ENCODE measurements around the gene ACLY. TPM values are rescaled to one million over a fixed set of nuclear protein-coding genes. Genes with fewer than 3 reads are reported as not detected.

ACLY gene
- total RNA-seq, 1 donor from 2014 or later = 422 TPM

DNA sequence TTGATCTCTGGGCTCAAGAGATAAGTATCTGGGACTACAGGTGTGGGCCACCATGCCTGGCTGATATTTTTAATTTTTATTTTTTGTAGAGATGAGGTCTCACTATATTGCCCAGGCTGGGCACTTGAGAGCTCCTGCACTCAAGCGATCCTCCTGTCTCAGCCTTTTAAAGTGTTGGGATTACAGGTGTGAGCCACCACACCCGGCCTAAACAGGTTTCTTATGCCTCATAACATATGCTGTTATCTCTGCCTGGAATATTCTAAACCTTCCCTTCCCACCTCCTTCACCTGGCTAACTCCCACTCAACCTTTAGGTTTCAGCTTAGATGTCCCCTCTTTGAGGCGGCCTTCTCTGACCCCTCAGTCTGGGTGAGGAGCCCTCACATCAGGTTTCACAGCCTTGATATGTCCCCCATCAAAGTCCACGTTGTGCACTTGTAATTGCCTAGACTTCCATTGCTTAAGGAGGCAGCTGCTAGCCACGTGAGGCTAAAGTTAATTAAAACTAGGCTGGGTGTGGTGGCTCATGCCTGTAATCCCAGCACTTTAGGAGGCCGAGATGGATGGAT lies 39.2 kb upstream of the ACLY start:
- TF ChIP-seq, protein P1, sequence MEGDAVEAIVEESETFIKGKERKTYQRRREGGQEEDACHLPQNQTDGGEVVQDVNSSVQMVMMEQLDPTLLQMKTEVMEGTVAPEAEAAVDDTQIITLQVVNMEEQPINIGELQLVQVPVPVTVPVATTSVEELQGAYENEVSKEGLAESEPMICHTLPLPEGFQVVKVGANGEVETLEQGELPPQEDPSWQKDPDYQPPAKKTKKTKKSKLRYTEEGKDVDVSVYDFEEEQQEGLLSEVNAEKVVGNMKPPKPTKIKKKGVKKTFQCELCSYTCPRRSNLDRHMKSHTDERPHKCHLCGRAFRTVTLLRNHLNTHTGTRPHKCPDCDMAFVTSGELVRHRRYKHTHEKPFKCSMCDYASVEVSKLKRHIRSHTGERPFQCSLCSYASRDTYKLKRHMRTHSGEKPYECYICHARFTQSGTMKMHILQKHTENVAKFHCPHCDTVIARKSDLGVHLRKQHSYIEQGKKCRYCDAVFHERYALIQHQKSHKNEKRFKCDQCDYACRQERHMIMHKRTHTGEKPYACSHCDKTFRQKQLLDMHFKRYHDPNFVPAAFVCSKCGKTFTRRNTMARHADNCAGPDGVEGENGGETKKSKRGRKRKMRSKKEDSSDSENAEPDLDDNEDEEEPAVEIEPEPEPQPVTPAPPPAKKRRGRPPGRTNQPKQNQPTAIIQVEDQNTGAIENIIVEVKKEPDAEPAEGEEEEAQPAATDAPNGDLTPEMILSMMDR (conservative IDR thresholded peaks at IDR 0.05) = no peak
- Mint-ChIP-seq H3K27me3 (ENCODE audit: low read depth) (no peaks in the 10 kb centered on the region), H3K4me3 (no peak overlapping the region), H3K27ac (ENCODE audit: unreplicated experiment) (peak overlapping the region; percentile 27), H3K36me3 (ENCODE audit: low read depth) (no peaks in the 10 kb centered on the region), H3K4me1 (peaks cover 30% of the 10 kb centered on the region), H3K9me3 (no peaks in the 10 kb centered on the region)
- DNase-seq (ENCODE audit: low read depth, low spot score) = no peak

DNA sequence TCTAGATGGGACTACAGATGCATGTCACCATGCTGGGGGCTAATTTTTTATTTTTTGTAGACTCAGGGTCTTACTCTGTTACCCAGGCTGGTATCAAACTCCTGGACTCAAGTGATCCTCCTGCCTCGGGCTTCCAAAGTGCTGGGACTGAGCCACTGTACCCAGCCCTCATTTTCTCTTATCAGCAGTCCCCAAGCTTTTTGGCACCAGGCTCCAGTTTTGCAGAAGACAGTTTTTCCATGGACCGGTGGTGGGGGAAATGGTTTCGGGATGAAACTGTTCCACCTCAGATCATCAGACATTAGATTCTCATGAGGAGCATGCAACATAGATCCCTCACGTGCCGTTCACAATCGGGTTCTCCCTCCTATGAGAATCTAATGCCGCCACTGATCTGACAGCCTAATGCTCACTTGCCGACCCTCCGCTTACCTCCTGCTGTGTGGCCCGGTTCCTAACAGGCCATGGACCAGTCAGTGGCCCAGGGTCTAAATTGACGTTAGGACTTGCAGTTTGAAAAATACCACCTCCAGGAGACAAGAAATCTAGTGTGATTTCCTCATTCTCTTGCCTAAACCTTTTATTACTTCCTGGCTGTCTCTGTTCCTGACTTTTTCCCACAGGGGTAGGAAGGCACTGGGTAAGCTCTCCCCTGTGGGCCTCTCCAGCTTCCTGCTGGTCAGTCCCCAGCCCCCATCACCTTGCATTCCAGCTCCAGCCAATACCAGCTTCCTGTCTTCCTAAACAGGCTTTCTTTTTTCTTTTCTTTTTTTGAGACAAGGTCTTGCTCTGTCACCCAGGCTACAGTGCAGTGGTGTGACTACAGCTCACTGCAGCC lies 38.5 kb upstream of the ACLY start:
- Mint-ChIP-seq H3K4me1 (peaks cover 28% of the 10 kb centered on the region), H3K27me3 (ENCODE audit: low read depth) (no peaks in the 10 kb centered on the region), H3K4me3 (no peak overlapping the region), H3K36me3 (ENCODE audit: low read depth) (no peaks in the 10 kb centered on the region), H3K27ac (ENCODE audit: unreplicated experiment) (peak overlapping the region; percentile 86), H3K9me3 (no peaks in the 10 kb centered on the region)
- TF ChIP-seq, protein P1 (conservative IDR thresholded peaks at IDR 0.05) = no peak
- DNase-seq (ENCODE audit: low read depth, low spot score) = no peak

DNA sequence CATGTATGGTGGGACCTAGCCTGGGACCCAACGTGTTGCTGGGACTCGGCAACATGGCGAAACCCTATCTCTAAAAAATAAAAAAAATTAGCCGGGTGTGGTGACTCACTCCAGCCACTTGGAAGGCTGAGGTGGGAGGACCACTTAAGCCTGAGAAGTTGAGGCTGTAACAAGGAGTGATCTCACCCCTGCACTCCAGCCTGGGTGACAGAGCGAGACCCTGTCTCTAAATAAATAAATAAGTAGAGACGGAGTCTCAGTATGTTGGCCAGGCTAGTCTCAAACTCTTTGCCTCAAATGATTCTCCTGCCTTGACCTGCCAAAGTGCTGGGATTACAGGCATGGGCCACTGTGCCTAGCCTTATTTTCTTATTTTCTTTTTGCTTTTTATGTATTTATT lies 37.8 kb upstream of the ACLY start:
- Mint-ChIP-seq H3K9me3 (no peaks in the 10 kb centered on the region), H3K27ac (ENCODE audit: unreplicated experiment) (no peak overlapping the region), H3K4me3 (no peak overlapping the region), H3K27me3 (ENCODE audit: low read depth) (no peaks in the 10 kb centered on the region), H3K4me1 (peaks cover 28% of the 10 kb centered on the region), H3K36me3 (ENCODE audit: low read depth) (no peaks in the 10 kb centered on the region)
- no peak for DNase-seq (ENCODE audit: low read depth, low spot score)
- TF ChIP-seq, protein P1 (conservative IDR thresholded peaks at IDR 0.05) = no peak

DNA sequence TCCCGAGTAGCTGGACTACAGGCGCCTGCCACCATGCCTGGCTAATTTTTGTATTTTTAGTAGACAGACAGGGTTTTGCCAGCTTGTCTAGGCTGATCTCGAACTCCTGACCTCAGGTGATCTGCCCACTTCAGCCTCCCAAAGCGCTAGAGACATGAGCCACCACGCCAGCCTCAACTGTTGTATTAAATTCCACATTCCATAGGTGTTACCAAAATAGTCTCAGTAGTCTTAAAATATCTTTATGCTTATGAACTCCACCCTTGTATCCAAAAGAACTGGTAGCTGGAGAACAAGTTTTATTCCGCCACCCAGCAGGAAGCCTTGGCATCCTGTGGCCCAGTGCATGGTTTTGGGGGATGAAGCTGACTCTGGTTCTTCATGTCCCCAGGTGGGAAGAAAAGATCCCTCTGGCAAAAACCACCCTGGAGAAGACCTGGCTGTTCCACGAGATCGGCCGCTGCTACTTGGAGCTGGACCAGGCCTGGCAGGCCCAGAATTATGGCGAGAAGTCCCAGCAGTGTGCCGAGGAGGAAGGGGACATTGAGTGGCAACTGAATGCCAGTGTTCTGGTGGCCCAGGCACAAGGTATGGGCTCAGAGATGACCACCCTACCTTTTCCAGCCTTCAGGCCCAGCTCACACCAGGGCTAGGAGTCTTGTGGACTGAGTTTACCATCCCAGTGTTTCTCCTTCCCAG lies 30.2 kb upstream of the ACLY start:
- TF ChIP-seq, protein P1 (conservative IDR thresholded peaks at IDR 0.05) = no peak
- H3K4me3 Mint-ChIP-seq = no peak overlapping the region
- H3K4me1 Mint-ChIP-seq = no peaks in the 10 kb centered on the region
- DNase-seq (ENCODE audit: low read depth, low spot score) = no peak
- no peaks in the 10 kb centered on the region for H3K9me3 Mint-ChIP-seq
- no peaks in the 10 kb centered on the region for H3K27me3 Mint-ChIP-seq (ENCODE audit: low read depth)
- no peaks in the 10 kb centered on the region for H3K36me3 Mint-ChIP-seq (ENCODE audit: low read depth)
- no peak overlapping the region for H3K27ac Mint-ChIP-seq (ENCODE audit: unreplicated experiment)

DNA sequence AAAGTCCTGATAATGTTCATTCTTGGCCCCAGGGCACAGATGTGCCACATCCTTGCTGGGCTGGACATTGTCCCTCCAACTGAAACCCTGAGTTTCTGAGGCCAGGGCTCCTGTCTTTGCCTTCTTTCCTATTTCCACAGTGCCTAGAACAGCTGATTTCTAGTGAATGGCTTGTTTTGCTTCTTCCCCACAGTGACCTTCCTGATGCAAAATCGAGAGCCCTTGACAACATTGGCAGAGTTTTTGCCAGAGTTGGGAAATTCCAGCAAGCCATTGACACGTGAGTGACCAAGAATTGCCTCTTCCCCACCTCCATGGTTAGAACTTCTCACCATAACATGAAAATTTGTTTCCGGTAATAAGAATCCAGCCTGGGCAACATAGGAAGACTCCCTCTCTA lies 26.2 kb upstream of the ACLY start:
- H3K27ac Mint-ChIP-seq (ENCODE audit: unreplicated experiment) = no peak overlapping the region

More for the DNA sequence above, 26.2 kb upstream of the ACLY start:
- Mint-ChIP-seq H3K9me3 (no peaks in the 10 kb centered on the region), H3K4me1 (peaks cover 5% of the 10 kb centered on the region), H3K27me3 (ENCODE audit: low read depth) (no peaks in the 10 kb centered on the region), H3K36me3 (ENCODE audit: low read depth) (no peaks in the 10 kb centered on the region), H3K4me3 (no peak overlapping the region)
- no peak for DNase-seq (ENCODE audit: low read depth, low spot score)
- TF ChIP-seq, protein P1 (conservative IDR thresholded peaks at IDR 0.05) = no peak

Measured in neural crest cell (in vitro differentiated cells).